Natural killer cell (primary cell): ENCODE data around the gene MAX. TPM values are rescaled to one million over a fixed set of nuclear protein-coding genes. Genes with fewer than 3 reads are reported as not detected.

ENCODE experiments used
- ATAC-seq, 3 donors: fragments of 150-1000 bp in 2 of 3; fragments of 200-7000 bp in 1 of 3; cut with Tn5 transposase; 1 replicate in 1 of 3; 2 replicates in 2 of 3; pipeline ENCODE4 v1.10.0; 2021; ENCODE audit warnings: mild to moderate bottlenecking in 2 of 3, moderate library complexity in 2 of 3
- DNase-seq, 2 donors: peaks; one replicate each; pipeline versions ENCODE4 v3.0.0 to v3.0.0-alpha.2; 2013 to 2021; ENCODE audit warnings: mixed read lengths in 1 of 2
- H3K27ac ChIP-seq: one replicate; pipeline ENCODE4 v1.5.1; 2013; ENCODE audit warnings: mild to moderate bottlenecking, low read length
- H3K27me3 ChIP-seq: one replicate; pipeline ENCODE4 v1.6.1; 2013; ENCODE audit warnings: low read length; ENCODE audit not compliant: control insufficient read depth, insufficient read depth
- H3K36me3 ChIP-seq: one replicate; pipeline ENCODE4 v1.6.1; 2013; ENCODE audit warnings: low read length; ENCODE audit not compliant: control insufficient read depth, insufficient read depth
- H3K4me1 ChIP-seq: one replicate; pipeline ENCODE4 v1.6.1; 2013; ENCODE audit warnings: low read length; ENCODE audit not compliant: control insufficient read depth, insufficient read depth
- H3K4me3 ChIP-seq: one replicate; pipeline ENCODE4 v1.5.1; 2013; ENCODE audit warnings: low read length
- H3K9me3 ChIP-seq: one replicate; pipeline ENCODE4 v1.6.1; 2013; ENCODE audit warnings: low read length; ENCODE audit not compliant: control insufficient read depth, insufficient read depth
- H3K27ac Mint-ChIP-seq, 2 donors: one replicate each; pipeline ENCODE4 v1.8.0; 2022; ENCODE audit warnings: mild to moderate bottlenecking in 2 of 2, mixed read lengths in 2 of 2, moderate library complexity in 1 of 2
- H3K27me3 Mint-ChIP-seq, 2 donors: one replicate each; pipeline ENCODE4 v1.8.0; 2022; ENCODE audit warnings: low read depth in 2 of 2, mixed read lengths in 2 of 2
- H3K36me3 Mint-ChIP-seq: one replicate; pipeline ENCODE4 v1.8.0; 2022; ENCODE audit warnings: mixed read lengths
- H3K4me1 Mint-ChIP-seq, 2 donors: one replicate each; pipeline ENCODE4 v1.8.0; 2022; ENCODE audit warnings: mixed read lengths in 2 of 2
- H3K4me3 Mint-ChIP-seq: one replicate; pipeline ENCODE4 v1.8.0; 2022; ENCODE audit warnings: mild to moderate bottlenecking, moderate library complexity, mixed read lengths
- H3K9me3 Mint-ChIP-seq, 2 donors: one replicate each; pipeline ENCODE4 v1.8.0; 2022; ENCODE audit warnings: mixed read lengths in 2 of 2
- CTCF ChIP-seq: fragments of 200-600 bp; IDR thresholded peaks from one replicate; pipeline ENCODE4 v1.8.0; 2022; ENCODE audit warnings: antibody characterized with exemption
- WGBS: methylation state at CpG from one replicate; pipeline ENCODE4 v1.1.7; 2013; ENCODE audit warnings: missing lambda C conversion rate; ENCODE audit not compliant: insufficient coverage; 5-methylcytosine and 5-hydroxymethylcytosine counted together
- intact Hi-C: fragments of 100-400 bp; cut with micrococcal nuclease; formaldehyde crosslinking; loops from one replicate; pipeline ENCODE4 v1.14.2; 2022
- total RNA-seq, 4 donors: library from RNA; stranded (reverse); fragments of 120-200 nt in 1 of 4; gene quantifications; one replicate each; pipeline versions ENCODE4 v1.2.3 to v1.2.4, GENCODE V29; 2013 to 2022

MAX gene
- total RNA-seq, 3 donors from 2014 or later (not counting 1 experiment from before 2014, with no cell fraction given) = 162 to 208 (median 191) TPM

GRCh38 chr14:65149116-65149515 lies 46.8 kb upstream of the MAX start:
- Mint-ChIP-seq H3K36me3 (no peaks in the 10 kb centered on the region), H3K27ac (no peak overlapping the region), H3K9me3 (no peaks in the 10 kb centered on the region), H3K4me3 (no peak overlapping the region), H3K4me1 (no peaks in the 10 kb centered on the region), H3K27me3 (peaks cover 8 to 29% of the 10 kb centered on the region in 2 donors)
- no peaks in the 10 kb centered on the region for H3K9me3 ChIP-seq
- H3K27me3 ChIP-seq = peaks cover 1% of the 10 kb centered on the region
- no peaks in the 10 kb centered on the region for H3K4me1 ChIP-seq
- no peak for ATAC-seq
- H3K4me3 ChIP-seq = no peak overlapping the region
- WGBS = 87% methylated on average over 4 of the region's 4 CpGs
- no peak overlapping the region for H3K27ac ChIP-seq
- intact Hi-C loops = no loop called here
- no peaks in the 10 kb centered on the region for H3K36me3 ChIP-seq
- TF ChIP-seq CTCF = no peak
- DNase-seq = no peak

GRCh38 chr14:65144170-65144569 lies 41.9 kb upstream of the MAX start:
- Histone ChIP-seq H3K4me1 (no peaks in the 10 kb centered on the region), H3K36me3 (no peaks in the 10 kb centered on the region), H3K27me3 (peaks cover 2% of the 10 kb centered on the region), H3K4me3 (no peak overlapping the region), H3K27ac (no peak overlapping the region), H3K9me3 (no peaks in the 10 kb centered on the region)
- Mint-ChIP-seq H3K27me3 (peaks cover 17 to 33% of the 10 kb centered on the region in 2 donors), H3K4me3 (no peak overlapping the region), H3K36me3 (no peaks in the 10 kb centered on the region), H3K4me1 (no peaks in the 10 kb centered on the region), H3K9me3 (no peaks in the 10 kb centered on the region), H3K27ac (no peak overlapping the region)
- TF ChIP-seq CTCF = no peak
- intact Hi-C loops = no loop called here
- 86% methylated on average over 7 of the region's 8 CpGs for WGBS
- ATAC-seq (no peak), DNase-seq (no peak)

- Histone ChIP-seq H3K4me3 (no peak overlapping the region), H3K36me3 (no peaks in the 10 kb centered on the region), H3K27me3 (peaks cover 2% of the 10 kb centered on the region), H3K27ac (no peak overlapping the region), H3K9me3 (no peaks in the 10 kb centered on the region), H3K4me1 (no peaks in the 10 kb centered on the region)
- Mint-ChIP-seq H3K36me3 (no peaks in the 10 kb centered on the region), H3K9me3 (no peaks in the 10 kb centered on the region), H3K27ac (no peak overlapping the region), H3K27me3 (peaks cover 17 to 33% of the 10 kb centered on the region in 2 donors), H3K4me1 (no peaks in the 10 kb centered on the region), H3K4me3 (no peak overlapping the region)
- TF ChIP-seq CTCF = no peak
- intact Hi-C loops = no loop called here
- WGBS = 94% methylated on average over 5 of the region's 8 CpGs
- no peak for ATAC-seq
- DNase-seq = no peak
These were observed 40.8 kb upstream of the MAX start for GRCh38 chr14:65142914-65143625.

- no peaks in the 10 kb centered on the region for H3K4me1 Mint-ChIP-seq
- H3K27me3 Mint-ChIP-seq = peaks cover 17 to 33% of the 10 kb centered on the region in 2 donors
- no peak overlapping the region for H3K4me3 Mint-ChIP-seq
- no peaks in the 10 kb centered on the region for H3K4me1 ChIP-seq
- no peaks in the 10 kb centered on the region for H3K9me3 ChIP-seq
- H3K27me3 ChIP-seq = peaks cover 2% of the 10 kb centered on the region
- 94% methylated on average over 3 of the region's 4 CpGs for WGBS
- H3K27ac Mint-ChIP-seq = no peak overlapping the region
- H3K9me3 Mint-ChIP-seq = no peaks in the 10 kb centered on the region
- ATAC-seq (no peak), DNase-seq (no peak)
- intact Hi-C loops = no loop called here
- H3K4me3 ChIP-seq = no peak overlapping the region
- no peak for TF ChIP-seq CTCF
- no peaks in the 10 kb centered on the region for H3K36me3 Mint-ChIP-seq
- H3K36me3 ChIP-seq = no peaks in the 10 kb centered on the region
- H3K27ac ChIP-seq = no peak overlapping the region
These were observed 40.1 kb upstream of the MAX start for GRCh38 chr14:65142429-65142828.
